Measurements from ENCODE around the gene CELA2B.
"Not testable (repeated sequence)": the region's sequence is repeated elsewhere in the genome, so short reads cannot be mapped to it uniquely, and the experiment has no call there.

CELA2B gene

GRCh38 chr1:15475752-15476314 lies at the start of gene CELA2B:
Gene CELA2B (plus strand): TSS chr1:15476104. CDS start chr1:15476126, 22 bp downstream.
- DNase-seq = no peak

DNA sequence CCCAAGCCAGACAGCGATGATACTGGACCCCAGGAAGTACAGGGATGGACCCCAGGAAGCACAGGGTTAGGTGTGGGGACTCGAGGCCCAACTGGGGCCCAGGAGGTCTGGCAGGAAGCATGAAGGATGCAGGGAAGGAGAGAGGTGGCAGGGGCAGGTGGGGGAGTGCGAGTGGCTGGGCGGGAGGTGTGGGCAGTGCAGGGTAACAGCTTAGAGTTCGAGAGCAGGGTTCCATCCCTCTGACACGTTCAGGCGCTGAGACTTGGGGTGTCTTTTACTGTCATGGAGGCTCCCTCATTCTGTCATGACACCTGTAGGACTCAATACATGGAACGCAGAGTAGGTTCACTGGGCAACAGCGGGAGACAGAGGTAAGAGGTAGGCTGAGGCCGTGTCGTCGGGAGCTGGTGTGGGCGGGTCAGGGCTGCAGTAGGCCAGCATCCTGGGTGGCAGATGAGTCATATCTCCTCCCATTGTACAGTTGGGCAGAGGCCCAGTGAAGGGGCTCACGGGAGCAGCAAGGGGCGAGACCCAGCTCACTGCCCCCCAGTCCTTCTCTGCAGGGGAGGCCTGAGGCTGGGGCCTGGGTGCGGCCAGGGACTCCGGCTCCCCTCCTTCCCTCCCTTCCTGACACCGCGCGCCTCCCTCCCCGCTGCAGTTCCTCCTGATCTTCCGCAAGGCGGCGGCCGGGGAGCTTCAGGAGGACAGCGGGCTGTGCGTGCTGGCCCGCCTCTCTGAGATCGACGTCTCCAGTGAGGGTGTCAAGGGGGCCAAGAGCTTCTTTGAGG lies 49.2 kb upstream of the CELA2B start:
- no peak for DNase-seq

DNA sequence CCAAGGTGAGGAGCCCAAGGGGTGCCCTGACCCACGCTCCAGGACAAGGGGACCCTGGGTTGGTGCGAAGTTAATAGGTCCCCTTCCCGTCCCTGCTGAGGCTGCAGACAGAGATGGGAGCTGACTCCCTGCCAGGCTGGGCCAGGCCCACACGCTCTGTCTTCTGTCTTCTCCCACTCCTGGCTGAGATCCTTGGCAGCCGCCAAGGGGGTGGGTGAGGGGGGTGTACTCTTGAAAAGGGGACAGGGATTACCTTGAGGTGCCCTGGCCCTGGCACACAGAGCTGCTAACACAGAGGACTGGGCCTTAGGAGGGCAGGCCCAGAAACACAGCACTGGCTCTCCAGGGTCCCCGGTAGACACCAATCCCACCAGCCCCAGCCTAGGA lies 48.6 kb upstream of the CELA2B start:
- DNase-seq = no peak

GRCh38 chr1:15428252-15428651 lies 47.7 kb upstream of the CELA2B start:
- DNase-seq = not testable (repeated sequence)

DNA sequence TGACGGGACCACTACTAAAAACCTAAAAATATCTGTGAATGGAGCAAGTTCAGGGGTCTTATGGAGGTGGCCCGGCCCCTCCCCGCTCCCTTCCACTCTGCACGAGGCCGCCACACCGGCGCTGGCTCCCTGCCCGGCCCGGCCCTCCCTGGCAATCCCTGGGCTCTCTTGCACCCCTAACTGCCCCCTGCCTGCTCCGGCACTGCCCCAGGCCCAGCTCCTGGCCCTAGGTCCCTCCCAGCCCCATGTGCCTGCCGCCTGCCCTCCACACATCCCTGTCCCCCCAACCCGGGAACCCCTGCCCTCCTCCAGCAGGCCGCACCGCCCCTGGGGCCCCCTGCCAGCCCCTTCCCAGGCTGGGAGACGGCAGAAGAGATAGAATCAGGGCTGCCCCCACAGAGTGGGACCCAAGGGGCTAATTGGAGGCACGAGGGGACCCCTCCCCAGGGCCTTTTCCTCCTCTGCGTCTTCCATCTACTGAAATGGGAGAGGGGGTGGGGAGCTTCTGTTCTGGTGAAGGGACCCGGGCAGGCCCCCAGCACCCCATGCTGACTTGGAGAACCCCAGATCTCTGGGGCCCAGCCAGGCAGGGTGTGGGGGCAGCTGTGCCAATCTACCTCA lies 47.0 kb upstream of the CELA2B start:
- DNase-seq = no peak

GRCh38 chr1:15429701-15430149 lies 46.2 kb upstream of the CELA2B start:
- DNase-seq = no peak

DNA sequence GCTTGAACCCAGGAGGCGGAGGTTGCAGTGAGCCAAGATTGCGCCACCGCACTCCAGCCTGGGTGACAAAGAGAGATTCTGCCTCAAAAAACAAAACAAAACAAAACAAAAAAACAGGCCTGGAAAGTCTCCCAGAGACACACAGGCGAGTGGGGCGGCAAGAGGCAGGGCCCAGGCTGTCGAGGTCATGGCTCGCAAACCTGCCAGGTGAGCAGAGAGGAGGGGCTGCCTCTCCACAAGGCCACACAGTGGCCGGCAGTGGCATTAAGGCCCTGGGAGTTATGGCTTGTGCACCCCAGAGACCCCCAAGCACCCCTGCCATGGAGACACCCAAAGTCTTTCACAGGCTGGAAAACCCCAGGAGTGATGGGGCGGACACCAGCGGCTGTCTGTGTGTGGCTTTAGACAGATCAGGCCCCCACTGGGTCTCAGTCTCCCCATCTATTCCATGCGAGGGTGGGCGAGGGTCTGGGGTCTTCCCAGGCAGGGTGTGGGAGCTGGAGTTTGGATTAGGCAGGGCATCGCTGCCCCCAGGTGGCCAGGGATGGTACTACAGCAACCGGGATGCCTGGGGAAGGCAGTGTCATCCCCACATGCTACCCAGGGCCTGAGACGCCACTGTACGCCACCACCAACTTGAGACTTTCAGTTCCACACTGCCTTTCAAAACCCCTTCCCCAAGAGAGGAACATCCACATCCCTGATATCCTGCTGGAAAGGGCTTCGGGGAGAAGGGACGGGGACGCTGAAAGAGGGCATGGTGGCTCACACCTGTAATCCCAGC lies 44.9 kb upstream of the CELA2B start:
- peak; percentile 52 to 79 (median 65) for DNase-seq

DNA sequence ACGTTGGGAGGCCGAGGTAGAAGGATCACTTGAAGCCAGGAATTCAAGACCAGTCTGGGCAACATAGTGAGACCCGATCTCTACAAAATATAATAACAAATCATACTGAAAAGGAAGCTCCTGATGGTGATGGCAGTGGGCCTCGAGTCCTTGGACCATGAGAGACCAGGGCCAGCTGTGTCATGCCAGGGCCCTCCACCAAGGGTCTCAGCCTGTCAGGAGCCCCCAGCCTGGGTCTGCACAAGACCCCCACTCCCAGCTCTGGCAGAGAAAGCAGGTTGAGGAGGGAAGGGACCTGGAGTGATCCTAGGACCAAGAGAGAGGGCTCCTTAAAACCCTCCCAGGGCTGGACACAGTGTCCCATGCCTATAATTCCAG lies 44.3 kb upstream of the CELA2B start:
- DNase-seq = no peak

- DNase-seq = no peak
These were observed 43.6 kb upstream of the CELA2B start for GRCh38 chr1:15432324-15432723.

DNA sequence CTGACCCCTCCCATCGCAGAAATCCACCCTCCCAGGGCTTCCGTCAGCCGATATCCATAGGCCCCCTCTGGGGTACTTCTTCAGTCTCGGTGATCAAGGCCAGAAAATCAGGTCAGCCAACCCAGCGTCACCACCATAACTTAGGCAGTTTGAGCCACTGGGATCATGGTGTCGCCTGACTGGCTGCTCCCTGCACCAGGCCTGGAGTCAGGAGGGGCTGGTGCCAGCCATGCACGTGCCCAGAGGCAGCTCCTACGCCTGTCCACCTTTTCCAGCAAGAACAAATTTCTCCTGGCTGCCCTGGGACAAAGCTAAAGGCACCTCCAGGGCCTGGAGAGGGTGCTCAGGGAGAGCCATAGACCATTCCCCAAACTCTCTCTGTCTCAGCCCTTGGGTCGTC lies 42.4 kb upstream of the CELA2B start:
- DNase-seq = no peak

DNA sequence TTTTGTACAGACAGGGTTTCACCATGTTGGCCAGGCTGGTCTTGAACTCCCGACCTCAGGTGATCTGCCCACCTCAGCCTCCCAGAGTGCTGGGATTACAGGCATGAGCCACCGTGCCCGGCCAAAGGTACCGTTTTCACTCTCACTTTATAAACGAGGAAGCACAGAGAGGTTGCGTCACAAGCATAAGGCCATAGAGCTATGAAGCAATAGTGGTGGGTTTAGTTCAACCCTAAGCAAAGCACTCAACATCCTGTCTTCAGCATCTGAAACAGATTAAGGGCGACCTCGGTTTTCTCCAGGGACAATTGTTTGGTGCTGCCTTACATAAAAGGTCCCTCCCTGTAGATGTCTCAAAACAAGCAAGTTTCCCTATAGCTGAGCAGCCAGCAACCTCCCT lies 41.2 kb upstream of the CELA2B start:
- not testable (repeated sequence) for DNase-seq

- no peak for DNase-seq
These were observed 40.4 kb upstream of the CELA2B start for GRCh38 chr1:15435239-15436077.

- DNase-seq = no peak
These were observed 38.9 kb upstream of the CELA2B start for GRCh38 chr1:15436881-15437442.

DNA sequence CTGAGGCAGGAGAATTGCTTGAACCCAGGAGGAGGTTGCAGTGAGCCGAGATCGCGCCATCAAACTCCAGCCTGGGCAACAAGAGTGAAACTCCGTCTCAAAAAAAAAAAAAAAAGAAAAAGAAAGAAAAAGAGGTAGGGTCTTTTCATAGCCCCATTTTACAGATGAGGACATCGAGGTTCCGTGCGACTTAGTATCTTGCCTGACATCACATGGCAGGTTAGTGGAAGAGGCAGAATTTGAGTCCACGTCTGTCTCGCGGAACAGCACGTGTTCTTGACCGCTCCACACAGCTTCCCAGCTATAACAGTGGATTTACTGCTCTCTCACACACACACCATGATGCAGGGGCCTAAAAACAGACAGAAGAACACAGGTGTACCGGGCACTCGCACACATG lies 36.6 kb upstream of the CELA2B start:
- DNase-seq = no peak

GRCh38 chr1:15440357-15440756 lies 35.5 kb upstream of the CELA2B start:
- no peak for DNase-seq

GRCh38 chr1:15441247-15441646 lies 34.7 kb upstream of the CELA2B start:
- no peak for DNase-seq

DNA sequence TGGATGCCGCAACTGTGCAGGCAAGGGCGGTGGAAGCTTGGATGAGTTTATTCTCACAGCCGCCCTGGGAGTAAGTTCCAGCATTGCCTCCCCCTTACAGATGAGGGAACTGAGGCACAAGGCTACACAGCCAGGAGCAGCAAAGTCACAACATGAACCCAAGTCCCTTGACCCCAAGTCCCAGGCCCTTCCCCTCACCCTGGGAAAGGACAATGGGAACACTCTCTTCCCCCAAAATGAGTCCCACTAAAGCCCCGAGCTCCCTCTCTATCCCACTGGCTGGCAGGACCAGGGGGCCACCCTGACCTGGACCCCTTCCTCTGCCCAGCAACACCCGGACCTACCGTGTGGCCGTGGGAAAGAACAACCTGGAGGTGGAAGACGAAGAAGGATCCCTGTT lies 33.8 kb upstream of the CELA2B start:
- DNase-seq = no peak

DNA sequence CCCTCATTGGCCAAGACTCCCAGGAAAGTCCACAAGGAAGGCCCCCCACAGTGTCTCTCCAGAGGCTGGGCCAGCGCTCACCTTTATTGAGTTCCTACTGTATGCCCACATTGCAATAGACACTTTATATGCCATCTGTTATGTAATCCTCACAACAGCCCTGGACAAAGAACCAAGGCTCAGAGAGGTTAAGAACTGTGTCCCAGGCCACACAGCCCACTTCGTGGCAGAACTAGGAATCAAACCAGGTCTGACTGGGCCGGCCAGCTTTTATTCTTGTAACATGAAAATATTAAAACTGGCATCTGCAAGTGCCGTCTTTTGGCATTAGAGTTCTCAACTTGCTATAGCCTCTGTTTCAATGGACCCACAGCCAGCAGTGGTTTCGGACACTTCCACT lies 33.1 kb upstream of the CELA2B start:
- DNase-seq = no peak

GRCh38 chr1:15443281-15443680 lies 32.6 kb upstream of the CELA2B start:
- no peak for DNase-seq

DNA sequence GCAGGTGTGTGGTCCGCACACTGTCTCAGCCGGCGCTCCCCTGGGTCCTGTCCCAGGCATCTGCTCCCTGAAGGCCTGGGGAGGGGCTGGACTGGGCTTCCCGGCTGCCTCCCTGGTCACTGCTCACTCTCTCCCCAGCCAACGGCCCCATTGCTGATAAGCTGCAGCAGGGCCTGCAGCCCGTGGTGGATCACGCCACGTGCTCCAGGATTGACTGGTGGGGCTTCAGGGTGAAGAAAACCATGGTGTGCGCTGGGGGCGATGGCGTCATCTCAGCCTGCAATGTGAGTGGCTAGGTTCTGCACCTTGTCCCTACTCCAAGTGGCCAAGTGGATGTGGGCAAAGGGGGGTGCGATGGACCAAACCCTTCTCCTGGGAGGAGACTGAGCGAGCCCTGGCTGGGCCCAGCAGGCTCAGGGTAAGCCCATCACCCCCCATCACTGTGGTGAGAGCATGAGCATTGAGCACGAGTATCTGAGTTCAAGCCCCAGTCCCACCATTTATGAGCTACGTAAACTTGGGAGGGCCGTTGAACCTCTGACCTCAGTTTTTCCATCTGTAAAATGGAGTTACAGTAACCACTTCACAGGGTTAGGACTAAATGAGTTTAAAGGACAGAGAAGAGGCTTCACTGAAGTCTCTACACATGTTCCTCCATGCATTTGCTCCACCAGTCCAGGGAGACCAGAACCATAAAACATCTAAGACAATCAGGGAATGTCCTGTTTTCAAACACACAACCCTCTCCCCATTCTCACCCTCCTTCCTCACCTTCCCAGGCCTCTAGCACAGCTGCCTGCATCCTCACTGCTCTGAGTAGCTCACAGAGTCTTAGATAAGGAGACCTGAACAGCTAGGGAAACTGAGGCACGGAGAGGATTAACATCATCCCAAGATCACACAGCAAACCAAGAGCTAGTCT lies 31.2 kb upstream of the CELA2B start:
- DNase-seq = no peak

Data from activated CD4-positive, CD25-positive, alpha-beta regulatory T cell (primary cell).